OCI-M1 (cell line): ENCODE data around the gene LUZP4.
"Not testable (repeated sequence)": the region's sequence is repeated elsewhere in the genome, so short reads cannot be mapped to it uniquely, and the experiment has no call there.

Source experiments
- DNase-seq: peaks from one replicate; lab custom pipeline; 2025; lab: John Stamatoyannopoulos, UW

Gene LUZP4, protein sequence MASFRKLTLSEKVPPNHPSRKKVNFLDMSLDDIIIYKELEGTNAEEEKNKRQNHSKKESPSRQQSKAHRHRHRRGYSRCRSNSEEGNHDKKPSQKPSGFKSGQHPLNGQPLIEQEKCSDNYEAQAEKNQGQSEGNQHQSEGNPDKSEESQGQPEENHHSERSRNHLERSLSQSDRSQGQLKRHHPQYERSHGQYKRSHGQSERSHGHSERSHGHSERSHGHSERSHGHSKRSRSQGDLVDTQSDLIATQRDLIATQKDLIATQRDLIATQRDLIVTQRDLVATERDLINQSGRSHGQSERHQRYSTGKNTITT

DNA sequence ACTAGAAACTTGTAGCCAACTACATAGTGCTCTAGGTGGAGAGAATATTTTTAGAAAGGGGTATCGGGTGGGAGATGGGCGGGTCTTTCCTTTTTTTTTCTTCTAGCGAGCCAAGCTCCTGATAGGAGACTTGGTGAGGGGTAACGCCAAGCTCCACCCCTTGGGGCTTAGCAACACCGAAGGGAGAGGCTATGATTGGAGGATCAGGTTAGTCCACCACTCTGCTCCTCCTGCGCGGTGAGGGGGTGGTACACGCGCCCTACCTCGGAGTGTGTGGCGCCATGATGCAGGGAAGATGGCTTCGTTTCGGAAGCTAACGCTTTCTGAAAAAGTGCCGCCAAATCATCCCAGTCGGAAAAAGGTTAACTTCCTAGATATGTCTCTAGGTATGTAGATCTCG is at the start of gene LUZP4:
TSS of gene LUZP4 (plus strand) at position 251 of the 400 bp plus-strand sequence. CDS start at position 296, 45 bp downstream.
- no peak for DNase-seq

DNA sequence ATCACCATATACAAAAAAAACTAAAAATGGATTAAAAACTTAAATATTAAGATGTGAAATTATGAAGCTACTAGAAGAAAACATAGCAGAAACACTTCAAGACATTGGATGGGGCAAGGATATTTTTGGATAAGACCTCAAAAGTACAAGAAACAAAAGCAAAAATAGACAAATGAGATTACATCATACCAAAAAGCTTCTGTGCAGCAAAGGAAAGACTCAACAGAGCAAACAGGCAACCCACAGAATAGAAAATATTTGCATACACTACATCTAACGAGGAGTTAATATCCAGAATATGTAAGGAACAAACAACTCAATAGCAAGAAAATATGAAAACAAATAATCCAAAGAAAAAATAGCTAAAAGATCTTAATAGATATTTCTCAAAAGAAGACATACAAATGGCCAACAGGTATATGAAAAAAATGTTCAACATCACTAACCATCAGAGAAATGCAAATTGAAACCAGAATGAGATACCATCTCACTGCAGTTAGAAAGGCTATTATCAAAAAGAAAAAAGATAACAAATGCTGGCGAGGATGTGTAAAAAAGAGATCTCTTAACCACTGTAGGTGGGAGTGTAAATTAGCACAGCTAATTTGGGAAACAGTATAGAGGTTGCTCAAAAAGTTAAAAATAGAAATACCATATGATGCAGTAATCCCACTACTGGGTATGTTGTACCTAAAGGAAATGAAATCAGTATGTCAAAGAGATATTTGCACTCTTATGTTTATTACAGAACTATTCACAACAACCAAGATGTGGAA is 37.9 kb upstream of the LUZP4 start:
- no peak for DNase-seq

DNA sequence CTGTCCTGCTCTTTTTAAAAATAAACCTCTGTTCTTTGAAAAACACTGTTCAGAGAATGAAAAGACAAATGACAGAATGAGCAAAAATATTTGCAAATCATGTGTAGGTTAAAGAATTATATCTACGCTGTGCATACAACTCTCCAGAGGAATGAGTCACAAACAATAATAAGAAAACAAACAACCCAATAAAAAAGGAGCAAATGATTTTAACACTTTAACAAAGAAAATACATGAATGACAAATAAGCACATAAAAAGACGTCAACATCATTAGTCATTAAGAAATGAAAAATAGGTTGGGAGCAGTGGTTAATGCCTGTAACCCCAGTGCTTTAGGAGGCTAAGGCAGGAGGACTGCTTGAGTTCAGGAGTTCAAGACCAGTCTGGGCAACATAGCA is 34.5 kb upstream of the LUZP4 start:
- no peak for DNase-seq

DNA sequence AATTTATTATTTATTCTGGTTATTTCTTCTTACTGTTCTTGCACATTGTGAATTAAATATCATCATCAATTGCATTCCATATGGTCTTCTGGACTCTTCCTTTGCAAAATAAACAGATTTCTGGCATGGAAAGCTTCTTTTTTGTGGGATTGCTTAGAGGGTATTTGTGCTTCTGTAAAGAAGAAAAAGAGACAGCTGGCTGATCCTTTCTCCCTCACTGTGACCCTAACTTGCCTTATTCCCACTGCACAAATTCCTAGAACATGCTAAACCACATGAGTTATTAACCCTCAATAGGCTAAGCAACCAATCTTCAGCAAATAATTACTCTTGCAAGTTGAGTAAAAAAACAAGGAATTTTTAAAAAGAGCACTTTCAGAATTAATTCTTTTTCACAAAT is 31.8 kb upstream of the LUZP4 start:
- DNase-seq = no peak

DNA sequence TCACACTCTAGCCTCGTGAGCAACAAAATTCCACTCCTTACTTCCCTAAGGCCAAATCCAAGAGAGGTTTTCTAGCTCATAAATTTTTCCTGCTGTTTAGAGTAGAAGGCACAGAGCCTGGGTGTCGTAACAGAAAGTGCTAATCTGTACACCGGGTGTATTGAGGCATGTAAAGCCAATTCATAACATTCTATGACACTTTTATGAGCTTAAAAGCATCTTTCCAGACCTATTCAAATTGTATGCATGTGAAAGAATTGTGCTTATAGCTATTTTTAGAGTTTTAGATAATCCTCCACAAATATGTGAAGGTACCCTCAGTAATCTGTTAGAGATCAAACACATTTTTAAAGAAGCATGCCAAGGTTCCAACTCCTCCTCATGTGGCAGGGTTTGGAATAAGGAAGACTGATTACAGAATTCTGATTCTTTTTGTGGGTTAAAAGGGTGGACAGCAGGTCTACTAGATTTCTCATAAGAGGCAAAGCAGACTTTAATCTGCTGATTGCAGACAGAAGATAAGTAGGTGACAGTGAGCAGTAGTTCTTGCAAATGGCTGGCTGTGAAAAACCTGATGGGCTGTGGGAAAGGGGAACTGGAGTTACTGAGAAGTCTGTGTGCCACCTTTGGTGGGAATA is 30.2 kb upstream of the LUZP4 start:
- peak; percentile 80 for DNase-seq

DNA sequence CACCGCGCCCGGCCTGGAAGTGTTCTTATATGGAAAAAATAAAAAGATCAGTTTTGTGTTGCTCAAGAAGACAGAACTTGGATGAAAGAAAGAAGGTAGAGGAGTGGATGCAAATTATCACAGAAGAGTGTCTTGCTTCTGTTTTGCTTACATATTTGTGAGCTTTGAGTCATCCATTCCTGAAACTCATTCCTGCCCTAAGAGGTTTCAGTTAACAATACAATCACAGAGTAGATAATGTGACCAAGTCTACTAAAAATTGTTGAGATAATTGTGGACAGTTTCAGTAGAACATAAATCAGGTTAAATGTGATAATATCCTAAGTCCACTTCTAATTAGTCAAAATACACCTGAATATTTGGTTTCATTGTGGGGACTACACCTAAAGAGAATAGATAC is 29.2 kb upstream of the LUZP4 start:
- DNase-seq = no peak

DNA sequence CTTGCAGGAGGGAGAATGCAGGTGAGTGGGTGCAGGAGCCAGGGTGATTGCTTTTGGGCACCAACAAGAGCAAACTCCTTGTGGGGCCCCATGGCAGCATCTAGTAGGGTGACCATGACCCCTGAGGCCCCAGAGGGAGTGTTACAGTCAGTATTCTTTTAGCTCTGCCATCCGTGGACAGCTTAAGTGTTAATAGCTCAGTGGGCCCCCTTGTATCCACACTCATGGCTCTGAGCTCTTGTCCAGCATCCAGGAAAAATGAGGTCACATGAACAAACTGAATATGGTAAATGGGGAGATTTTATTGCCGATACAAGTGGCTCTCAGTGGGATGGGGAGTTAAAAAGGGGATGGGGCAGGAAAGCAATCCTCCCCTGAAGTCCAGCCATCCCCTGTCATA is 28.4 kb upstream of the LUZP4 start:
- no peak for DNase-seq

DNA sequence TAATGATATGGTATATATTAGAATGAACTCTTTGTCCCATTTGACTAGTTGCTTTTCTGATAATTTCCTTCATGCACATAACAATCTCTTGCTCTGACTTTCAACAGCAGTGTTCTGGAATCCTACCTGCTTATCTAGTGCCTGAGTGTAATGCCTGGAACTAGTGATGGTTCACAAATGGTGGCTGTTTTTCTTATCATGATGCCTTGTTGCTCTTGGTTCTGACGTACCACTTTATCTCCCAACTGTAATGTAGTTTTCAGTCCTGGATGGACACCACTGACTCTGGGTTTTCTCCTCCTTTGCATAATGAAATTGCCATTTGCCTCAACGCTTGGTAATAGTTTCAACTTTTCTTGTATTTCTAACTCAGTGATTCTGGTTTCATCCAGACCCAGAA is 25.5 kb upstream of the LUZP4 start:
- no peak for DNase-seq

DNA sequence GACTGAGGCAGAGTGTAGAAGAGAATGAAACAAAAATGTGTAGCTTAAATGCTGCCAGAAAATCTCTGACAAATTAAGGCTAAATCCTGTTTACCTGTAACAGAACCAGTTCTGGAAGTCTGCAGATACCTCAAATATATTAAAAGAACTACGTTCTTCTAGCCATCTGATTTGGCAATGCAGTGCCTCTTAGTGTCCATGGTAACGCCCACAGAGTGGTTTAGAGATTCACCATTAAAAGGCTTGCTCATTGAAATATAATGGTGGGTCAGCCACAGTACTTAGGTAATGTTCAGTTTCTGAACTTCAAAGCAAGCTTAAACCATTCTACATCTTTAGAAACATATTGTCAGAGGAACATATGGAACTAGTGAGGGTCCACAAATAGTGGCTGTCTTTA is 23.2 kb upstream of the LUZP4 start:
- peak; percentile 23 for DNase-seq

DNA sequence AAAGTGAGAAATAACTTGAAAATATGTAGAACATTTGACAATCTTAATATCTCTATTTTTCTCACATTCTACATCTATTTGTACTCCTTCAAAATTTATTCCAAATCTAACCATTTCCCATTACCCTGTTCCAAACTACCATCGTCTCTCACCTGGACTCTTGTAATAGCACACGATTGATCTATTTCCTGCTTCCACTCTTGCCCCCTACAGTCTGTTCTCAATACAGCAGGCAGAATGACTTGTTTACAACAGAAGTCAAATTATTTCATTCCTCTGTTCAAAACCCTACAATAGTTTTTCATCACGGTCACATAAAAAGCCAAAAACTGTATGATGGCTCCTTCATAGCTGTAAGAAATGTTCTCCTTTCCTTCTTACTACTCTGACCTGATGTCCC is 21.1 kb upstream of the LUZP4 start:
- DNase-seq = peak; percentile 29

DNA sequence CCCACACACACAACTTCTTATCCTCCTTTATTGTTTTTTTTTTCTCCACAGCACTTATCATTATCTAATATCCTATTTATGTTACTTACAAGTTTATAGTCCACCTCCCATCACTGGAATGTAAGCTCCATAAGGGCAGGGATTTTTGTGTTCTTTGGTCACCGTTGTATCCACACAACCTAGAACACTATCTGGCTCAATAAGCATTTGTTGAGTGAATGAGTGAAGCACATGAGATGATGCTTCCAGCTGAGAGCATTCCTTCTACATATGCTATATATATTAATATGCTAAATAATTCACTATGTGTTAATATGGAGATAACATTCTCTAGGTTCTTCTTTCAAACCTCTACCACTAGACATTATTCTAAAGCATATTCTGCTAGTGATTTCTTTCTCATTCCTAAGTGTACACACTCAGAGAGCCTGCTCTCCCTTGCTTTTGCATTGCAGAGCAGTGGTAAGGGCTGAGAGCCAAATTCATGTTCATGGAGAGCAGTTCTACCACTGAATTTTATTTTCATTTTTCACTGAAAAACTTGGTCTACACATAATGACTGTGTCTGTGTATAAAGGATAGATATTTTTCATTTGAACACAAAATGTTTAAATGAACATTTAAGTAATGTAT is 20.3 kb upstream of the LUZP4 start:
- DNase-seq = no peak

DNA sequence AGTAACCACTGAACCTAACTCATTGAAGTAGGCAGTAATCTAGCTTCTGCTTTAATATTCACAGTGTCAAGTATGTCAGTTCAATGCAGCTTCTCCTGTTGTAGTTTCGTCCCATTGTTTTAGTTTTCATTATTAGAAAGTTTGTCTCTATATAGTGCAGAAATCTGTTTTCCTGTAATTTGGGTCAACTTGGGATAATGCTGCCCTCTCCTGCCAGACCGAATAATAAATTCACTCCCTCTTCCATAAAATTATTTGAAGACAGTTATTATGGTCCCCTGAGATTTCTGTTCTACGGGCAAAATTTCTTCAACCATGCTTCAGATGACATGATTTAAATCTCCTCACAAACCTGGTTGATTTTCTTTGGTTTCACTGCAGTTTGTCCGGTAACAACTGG is 4.6 kb upstream of the LUZP4 start:
- peak; percentile 29 for DNase-seq

DNA sequence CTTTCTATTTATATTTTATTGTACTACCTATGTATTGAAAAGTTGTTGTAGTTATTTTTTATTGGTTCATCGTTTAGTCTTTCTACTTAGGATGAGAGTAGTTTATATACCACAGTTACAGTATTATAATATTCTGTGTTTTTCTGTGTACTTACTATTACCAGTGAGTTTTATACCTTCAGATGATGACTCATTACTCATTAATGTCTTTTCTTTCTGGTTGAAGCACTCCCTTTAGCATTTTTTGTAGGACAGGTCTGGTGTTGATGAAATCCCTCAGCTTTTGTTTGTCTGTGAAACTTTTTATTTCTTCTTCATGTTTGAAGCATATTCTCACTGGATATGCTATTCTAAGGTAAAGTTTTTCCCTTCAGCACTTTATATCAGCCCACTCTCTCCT is 7.7 kb downstream of the LUZP4 start:
- no peak for DNase-seq

DNA sequence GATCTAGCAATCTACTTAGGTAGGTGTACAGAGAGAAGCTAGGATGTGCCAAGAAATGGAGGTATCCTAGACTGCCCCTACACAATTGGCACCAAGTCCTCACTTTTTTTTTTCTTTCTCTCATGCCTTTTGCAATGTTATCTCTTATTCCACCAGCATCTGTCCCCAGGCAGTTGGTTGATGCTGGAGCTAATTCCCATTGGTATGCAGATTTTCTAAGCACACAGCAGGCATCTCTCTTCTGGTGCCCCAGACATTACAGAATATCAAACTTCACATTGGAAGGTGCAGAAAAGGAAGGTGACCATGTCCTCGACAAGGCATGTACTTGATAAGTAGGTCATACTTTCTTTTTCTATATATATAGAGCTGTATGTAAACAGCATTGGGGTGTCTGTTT is 21.6 kb downstream of the LUZP4 start:
- DNase-seq = no peak

DNA sequence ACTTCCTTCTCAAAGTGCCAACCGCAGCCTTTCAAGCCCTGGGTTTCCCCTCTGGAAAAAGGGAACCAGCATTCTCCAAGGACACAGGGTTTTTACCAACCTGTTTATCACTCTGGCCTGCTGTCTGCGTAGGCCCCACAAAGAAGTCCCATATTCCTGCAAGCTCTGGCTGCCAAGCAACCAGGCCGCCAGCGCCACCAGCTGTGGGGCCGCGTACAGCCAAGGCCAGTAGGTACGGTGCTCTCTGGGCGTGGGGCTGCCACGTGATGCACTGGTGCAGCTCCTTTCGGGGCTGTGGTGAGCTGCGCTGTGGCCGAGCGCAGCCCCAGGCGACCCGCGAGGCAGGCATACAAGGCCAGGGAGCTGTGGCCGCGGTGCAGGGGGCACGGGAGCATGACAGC is 22.1 kb downstream of the LUZP4 start:
- no peak for DNase-seq

DNA sequence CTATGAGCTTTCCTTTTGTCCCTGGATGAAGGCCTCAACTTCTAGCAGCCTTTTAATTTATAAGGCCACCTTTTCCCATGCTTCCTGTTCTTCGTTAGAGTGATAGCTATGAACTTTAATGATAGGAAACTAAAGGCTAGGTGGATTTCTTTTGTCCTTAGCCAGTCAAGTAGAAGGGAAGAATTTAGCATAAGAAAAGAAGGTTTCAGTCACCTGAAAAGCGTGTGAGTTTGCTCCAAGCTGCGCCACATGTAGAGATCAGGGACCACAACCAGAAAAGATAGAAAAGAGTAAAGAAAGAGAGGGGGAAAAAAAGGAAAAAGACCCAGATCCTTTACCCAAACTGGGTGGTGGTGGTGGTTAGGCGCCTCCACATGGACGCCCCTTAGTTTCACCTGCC is 28.6 kb downstream of the LUZP4 start:
- DNase-seq = no peak

DNA sequence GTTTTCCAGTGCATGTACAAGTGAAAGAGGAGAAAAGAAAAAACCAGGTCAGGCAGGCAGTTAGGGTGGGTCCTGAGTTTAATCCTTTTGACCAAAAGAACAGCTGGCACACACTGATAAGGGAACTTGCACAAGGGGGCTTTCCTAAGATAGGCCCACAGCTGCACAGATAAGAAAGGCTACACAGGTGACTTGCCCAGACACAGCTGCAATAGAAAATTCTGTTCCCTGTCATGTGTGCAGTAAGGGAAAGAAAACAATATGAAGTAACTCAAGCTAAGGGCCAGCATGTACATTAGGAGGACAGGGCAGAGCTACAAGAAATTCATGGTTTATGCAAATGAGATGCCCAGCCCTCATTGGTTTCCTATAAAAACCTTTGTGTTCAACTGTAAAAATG is 32.9 kb downstream of the LUZP4 start:
- peak; percentile 90 for DNase-seq

DNA sequence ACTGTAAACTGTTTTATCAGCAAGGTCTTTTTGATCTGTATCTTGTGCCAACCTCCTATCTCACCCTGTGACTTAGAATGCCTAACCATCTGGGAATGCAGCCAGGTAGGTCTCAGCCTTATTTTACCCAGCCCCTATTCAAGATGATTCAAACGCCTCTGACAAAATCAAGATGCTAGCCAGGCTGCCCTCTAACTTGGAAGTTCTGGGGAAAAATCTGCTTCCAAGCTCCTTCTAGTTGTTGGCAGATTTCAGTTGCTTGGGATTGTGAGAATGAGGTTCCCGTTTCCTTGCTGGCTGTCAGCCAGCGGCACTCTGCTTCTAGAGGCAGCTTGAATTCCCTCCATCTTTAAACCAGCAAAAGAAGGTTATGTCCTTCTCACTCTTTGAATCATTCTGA is 34.7 kb downstream of the LUZP4 start:
- DNase-seq = no peak

DNA sequence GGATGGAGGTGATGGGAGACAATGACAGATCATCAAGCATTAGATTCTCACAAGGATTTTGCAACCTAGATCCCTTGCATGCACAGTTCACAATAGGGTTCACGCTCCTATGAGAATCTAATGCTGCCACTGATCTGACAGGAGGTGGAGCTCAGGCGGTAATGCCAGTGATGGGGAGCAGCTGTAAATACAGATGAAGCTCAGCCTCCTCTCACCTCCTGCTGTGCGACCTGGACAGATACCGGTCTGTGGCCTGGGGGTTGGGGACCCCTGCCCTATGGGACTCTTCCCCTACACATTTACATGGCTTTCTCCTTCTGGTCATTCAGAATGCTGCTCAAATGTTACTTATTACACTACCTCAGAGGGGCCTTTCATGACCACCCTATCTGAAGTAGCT is 39.8 kb downstream of the LUZP4 start:
- not testable (repeated sequence) for DNase-seq

DNA sequence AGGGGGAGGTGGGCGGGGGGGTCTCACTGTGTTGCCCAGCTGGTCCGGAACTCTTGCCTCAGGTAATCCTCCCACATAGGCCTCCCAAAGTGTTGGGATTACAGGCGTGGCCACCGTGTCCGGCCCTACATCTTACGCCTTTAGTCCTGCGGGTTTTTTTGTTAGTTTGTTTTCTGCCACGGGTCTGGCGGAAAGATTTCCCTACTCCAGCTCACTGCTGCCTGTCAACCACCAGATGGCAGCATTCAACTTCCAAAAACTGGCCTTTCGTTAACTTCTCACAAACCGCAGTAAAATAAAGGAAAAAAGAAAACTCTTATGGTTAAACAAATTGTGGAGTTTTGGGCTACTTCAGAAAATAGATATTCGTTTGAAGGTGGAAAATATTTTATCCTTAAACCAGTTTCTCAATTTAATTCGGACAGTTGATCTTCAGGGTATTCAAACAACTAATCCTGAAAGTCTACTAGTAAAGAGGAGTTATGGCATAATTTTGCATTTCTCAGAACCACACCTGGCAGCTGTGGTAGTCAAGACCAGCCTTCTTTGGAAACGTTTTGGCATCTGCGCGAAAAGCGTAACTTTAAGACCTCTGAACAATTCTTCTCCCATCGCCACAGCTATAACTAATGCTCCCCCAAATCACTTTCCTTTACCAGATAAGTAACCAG is 41.1 kb downstream of the LUZP4 start:
- DNase-seq = peak; percentile 68

DNA sequence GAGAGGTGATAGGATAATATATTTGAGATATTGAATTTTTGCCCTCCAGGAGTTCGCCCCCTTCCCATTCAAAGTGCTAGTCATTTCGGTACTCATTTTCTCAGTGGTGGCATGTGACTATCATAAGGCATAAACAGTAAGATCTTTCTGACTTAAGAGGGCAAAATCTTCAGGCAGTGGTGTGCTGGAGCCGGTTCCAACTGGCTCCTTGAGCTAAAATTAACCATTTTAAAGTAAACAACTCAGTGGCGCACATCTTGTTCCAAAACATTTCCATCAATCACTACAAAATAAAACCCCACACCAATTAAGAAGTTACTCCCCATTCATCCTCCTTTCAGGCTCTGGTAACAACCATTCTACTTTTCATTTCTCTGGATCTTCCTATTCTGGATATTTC is 43.3 kb downstream of the LUZP4 start:
- DNase-seq = no peak

DNA sequence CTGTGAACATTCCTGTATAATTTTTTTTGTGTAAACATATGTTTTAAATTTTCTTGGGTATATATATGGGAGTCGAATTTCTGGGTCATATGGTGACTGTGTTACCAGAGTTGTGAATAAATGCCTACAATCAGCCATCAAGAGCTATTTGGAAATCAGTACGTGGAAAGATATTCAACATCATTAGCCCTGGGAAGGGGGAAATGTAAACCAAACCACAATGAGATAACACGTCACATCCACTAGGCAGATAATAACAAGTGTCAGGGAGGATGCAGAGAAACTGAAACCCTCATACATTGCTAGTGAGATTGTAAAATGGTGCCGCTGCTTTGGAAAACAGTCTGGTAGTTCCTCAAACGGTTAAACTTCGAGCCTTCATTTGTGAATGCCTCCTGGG is 43.9 kb downstream of the LUZP4 start:
- DNase-seq = peak; percentile 69
